DMS114 treated with DMSO at 0.1 percent for 48 hours (cell line): Measurements from ENCODE around the gene HMX1.
A peak's percentile ranks its signal among the peaks of the same experiment; 100 is the strongest.

Source experiments
- DNase-seq: peaks from one replicate; lab custom pipeline; 2025; ENCODE audit not compliant: unreplicated experiment; lab: John Stamatoyannopoulos, UW

Gene HMX1

GRCh38 chr4:8871417-8872401 is at the start of gene HMX1:
Gene HMX1, minus strand, starts transcription at chr4:8871839. Its CDS starts 225 bp downstream, at chr4:8871614.
- peak; percentile 86 for DNase-seq

GRCh38 chr4:8920969-8921368 is 49.3 kb upstream of the HMX1 start:
- DNase-seq = no peak

- DNase-seq = no peak
These were observed 48.8 kb upstream of the HMX1 start for GRCh38 chr4:8920289-8920965.

- no peak for DNase-seq
These were observed 48.1 kb upstream of the HMX1 start for GRCh38 chr4:8919651-8920288.

GRCh38 chr4:8917868-8918783 is 46.5 kb upstream of the HMX1 start:
- peak; percentile 12 for DNase-seq

- no peak for DNase-seq
These were observed 45.7 kb upstream of the HMX1 start for GRCh38 chr4:8917321-8917811.

GRCh38 chr4:8916906-8917305 is 45.3 kb upstream of the HMX1 start:
- no peak for DNase-seq

- DNase-seq = no peak
These were observed 44.8 kb upstream of the HMX1 start for GRCh38 chr4:8916351-8916885.

GRCh38 chr4:8915201-8916200 is 43.9 kb upstream of the HMX1 start:
- no peak for DNase-seq

- no peak for DNase-seq
These were observed 43.0 kb upstream of the HMX1 start for GRCh38 chr4:8914461-8915171.

- no peak for DNase-seq
These were observed 42.3 kb upstream of the HMX1 start for GRCh38 chr4:8913858-8914460.

GRCh38 chr4:8913121-8913857 is 41.6 kb upstream of the HMX1 start:
- no peak for DNase-seq

- DNase-seq = no peak
These were observed 40.9 kb upstream of the HMX1 start for GRCh38 chr4:8912506-8912905.

GRCh38 chr4:8912089-8912455 is 40.4 kb upstream of the HMX1 start:
- DNase-seq = no peak

GRCh38 chr4:8911316-8912088 is 39.9 kb upstream of the HMX1 start:
- no peak for DNase-seq

GRCh38 chr4:8910822-8911315 is 39.2 kb upstream of the HMX1 start:
- DNase-seq = no peak
